ENCODE results near the gene ACSF3.

Gene ACSF3

DNA sequence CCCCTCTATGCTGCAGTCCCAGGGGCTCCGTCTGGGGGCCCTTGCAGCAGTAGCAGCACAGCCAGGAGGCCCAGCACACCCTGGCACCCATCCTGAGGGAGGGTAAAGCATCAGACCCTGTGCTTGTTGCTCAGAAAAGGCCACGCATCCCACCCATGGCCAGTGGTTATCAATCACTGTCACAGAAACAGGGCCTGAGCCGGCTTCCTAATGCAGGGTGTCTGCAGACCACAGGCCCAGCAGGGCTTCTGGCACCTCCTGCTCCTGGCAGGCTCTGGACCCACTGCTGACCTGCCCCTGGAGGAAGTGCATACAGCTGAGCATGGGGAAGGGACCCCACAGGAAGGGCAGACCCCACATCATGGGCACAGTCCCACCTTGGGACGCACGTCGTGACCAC lies 51.0 kb downstream of the ACSF3 start:
- TF ChIP-seq, protein P1, sequence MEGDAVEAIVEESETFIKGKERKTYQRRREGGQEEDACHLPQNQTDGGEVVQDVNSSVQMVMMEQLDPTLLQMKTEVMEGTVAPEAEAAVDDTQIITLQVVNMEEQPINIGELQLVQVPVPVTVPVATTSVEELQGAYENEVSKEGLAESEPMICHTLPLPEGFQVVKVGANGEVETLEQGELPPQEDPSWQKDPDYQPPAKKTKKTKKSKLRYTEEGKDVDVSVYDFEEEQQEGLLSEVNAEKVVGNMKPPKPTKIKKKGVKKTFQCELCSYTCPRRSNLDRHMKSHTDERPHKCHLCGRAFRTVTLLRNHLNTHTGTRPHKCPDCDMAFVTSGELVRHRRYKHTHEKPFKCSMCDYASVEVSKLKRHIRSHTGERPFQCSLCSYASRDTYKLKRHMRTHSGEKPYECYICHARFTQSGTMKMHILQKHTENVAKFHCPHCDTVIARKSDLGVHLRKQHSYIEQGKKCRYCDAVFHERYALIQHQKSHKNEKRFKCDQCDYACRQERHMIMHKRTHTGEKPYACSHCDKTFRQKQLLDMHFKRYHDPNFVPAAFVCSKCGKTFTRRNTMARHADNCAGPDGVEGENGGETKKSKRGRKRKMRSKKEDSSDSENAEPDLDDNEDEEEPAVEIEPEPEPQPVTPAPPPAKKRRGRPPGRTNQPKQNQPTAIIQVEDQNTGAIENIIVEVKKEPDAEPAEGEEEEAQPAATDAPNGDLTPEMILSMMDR (IDR thresholded peaks at IDR 0.05; ENCODE audit: low read depth, low read length), result no peak
- H3K4me3 ChIP-seq (ENCODE audit: low read depth, low read length), result no peak overlapping the region

DNA sequence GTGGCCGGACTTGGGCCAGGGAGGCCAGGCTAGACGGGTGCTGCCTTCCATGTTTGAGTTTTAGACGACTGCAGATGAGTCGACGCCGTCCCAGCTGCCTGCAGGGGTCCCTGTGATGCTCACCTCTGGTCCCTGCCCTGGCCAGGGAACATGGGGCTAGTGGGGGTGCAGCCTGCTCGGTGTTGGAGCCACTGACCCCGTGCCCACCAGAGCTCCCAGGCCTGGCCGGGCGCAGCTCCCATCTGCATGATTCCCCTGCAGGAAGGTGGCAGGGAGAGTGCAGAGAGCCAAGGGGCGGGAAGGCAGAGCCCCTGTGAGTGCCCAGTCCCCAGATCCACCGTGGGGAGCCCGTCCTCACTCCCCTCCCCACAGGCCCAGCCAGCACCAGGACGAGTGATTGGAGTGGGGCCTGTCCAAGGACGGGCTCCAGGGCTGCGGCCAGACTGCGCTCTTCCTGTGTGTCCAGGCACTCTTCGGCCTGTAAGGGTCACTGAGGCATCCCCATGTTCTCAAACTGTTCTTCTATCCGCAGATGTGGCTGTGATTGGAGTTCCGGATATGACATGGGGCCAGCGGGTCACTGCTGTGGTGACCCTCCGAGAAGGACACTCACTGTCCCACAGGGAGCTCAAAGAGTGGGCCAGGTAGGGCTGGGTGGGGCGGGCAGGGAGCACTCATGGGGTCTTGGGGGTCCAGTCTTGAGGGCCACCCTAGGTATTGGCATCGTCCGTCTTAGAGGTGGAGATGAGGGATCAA lies 51.9 kb downstream of the ACSF3 start:
- TF ChIP-seq, protein P1 (IDR thresholded peaks at IDR 0.05; ENCODE audit: low read depth, low read length), result no peak
- H3K4me3 ChIP-seq (ENCODE audit: low read depth, low read length), result no peak overlapping the region

DNA sequence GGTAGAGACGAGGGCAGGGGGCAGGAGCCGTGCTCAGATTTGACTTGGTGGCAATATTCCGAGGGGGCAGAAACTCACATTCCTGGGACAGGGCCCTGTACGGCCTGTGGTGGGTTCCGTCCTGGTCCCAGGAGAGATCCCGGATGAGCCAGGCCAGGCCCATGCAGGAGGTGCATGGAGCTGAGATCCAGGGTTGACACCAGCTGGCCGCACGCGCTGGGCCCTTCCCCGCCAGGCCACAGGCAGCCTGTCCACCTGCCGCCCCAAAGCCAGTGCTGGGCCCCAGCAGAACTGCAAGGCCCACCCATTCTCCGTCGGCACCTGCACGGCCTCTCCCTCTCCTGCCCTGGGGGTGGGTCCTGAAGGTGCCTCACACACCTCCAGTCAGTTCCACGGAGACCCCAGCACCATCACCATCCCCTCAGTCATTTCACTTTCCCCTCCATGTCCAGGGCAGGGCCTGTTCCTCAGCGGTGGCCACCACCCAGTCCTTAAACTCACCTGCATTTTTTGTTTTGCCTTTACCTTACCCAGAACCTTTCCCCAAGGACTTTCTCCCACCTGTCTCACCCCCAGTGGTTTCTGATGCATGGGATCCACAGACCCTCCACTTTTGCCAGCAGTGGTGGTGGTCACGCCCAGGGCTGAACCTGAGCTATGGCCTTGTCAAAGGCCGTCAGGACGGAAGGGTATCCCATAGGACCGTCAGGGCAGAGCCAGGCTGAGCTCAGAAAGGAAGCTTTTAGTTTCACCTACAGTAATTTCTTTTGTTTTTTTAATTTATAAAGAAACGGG lies 52.8 kb downstream of the ACSF3 start:
- no peak overlapping the region for H3K4me3 ChIP-seq (ENCODE audit: low read depth, low read length)
- TF ChIP-seq, protein P1 (IDR thresholded peaks at IDR 0.05; ENCODE audit: low read depth, low read length), result no peak

- no peak overlapping the region for H3K4me3 ChIP-seq (ENCODE audit: low read depth, low read length)
- TF ChIP-seq, protein P1 (IDR thresholded peaks at IDR 0.05; ENCODE audit: low read depth, low read length), result no peak
These were observed 53.6 kb downstream of the ACSF3 start for GRCh38 chr16:89147085-89147817.

DNA sequence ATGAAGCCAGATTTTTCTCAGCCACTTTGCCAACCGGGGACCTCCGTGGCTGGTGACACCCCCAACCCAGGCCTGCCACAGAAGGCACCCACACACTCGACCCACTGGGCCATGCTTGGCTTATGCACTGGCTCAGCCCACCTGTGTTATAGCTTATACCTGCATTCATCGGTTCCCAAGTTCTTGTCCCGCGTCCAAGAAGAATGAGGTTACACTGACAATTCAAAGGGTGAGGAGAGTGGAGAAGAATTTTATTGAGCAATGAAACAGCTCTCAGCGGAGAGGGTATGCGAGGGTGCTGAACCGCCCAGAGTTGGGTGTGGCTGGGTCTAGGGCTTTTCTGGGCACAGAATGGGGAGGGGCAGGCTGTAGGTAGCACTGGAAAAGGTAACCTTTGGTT lies 55.7 kb downstream of the ACSF3 start:
- H3K4me3 ChIP-seq (ENCODE audit: low read depth, low read length), result no peak overlapping the region
- TF ChIP-seq, protein P1 (IDR thresholded peaks at IDR 0.05; ENCODE audit: low read depth, low read length), result no peak

GRCh38 chr16:89150090-89150835 lies 56.6 kb downstream of the ACSF3 start:
- TF ChIP-seq, protein P1 (IDR thresholded peaks at IDR 0.05; ENCODE audit: low read depth, low read length), result no peak
- no peak overlapping the region for H3K4me3 ChIP-seq (ENCODE audit: low read depth, low read length)
